ENCODE data around the gene PRDX1.
"Not testable (repeated sequence)": the region's sequence is repeated elsewhere in the genome, so short reads cannot be mapped to it uniquely, and the experiment has no call there.

Gene PRDX1

DNA sequence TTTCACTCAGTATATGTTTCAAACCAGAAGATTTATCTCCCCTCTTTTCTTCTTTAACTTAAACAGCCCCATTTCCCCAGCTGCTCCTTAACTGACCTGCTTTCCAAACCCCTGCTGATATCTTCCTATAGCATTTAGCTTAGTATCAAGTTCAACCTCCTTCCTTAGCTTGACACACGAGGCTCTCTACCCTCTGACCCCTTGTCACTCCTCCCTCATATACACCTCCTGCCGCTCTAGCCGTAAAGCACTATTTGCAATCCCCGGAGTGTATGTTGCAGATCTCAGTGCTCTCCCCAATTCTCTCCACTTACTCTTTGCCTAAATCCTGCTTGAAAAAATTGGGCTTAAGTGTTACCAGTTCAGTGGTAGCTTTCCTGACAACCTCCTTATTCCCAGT is 15.2 kb upstream of the PRDX1 start:
- FAIRE-seq (no peak), DNase-seq (ENCODE audit: insufficient read length, low spot score) (no peak)

DNA sequence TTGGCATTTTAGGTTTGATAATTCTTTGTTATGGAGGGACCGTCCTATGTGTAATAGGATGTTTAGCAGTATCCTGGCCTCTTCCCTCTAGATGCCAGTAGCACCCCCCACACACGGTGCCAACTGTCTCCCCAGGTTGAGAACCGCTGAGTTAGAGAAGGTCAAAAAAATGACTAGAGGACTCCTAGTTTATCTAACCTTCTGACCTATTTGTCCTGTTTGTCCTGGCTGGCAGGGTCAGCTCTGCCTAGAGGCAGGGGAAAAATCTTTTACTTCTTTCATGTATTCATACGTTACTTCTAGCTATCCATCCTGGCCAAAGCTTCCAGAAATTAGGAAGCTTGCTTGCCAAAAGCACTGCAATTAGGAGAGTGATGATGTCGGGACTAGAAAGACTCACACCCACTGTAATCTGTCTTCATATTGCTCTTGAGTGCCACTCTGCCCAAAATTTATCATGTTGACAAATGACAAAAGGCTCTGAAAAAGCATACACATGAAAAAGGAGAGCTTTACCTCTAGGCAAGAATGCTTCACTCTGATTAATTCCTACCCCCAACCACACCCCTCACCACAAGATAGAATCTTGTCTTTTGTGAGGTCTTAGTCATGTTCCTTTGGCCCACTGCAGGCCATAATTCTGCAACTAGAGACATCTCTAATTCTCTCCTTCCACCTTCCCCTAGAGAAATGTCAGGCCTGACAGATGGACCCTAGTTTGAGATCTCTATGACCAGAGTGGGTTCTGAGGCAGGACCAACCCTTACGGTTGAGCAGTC is 14.5 kb upstream of the PRDX1 start:
- FAIRE-seq (no peak), DNase-seq (ENCODE audit: insufficient read length, low spot score) (no peak)

- DNase-seq (ENCODE audit: insufficient read length, low spot score), result no peak
- FAIRE-seq, result no peak
Measured at GRCh38 chr1:45531873-45532272, 10.2 kb upstream of the PRDX1 start.

- no peak for FAIRE-seq
- DNase-seq (ENCODE audit: insufficient read length, low spot score), result no peak
Measured at GRCh38 chr1:45530632-45531135, 9.0 kb upstream of the PRDX1 start.

- DNase-seq (ENCODE audit: insufficient read length, low spot score) (no peak), FAIRE-seq (no peak)
Measured at GRCh38 chr1:45526135-45526644, 4.5 kb upstream of the PRDX1 start.

- not testable (repeated sequence) for DNase-seq (ENCODE audit: insufficient read length, low spot score)
Measured at GRCh38 chr1:45523975-45524374, 2.3 kb upstream of the PRDX1 start.

GRCh38 chr1:45523516-45523915 is 1.8 kb upstream of the PRDX1 start:
- FAIRE-seq; DNase-seq (ENCODE audit: insufficient read length, low spot score): not testable (repeated sequence)

More at GRCh38 chr1:45523975-45524374, 2.3 kb upstream of the PRDX1 start:
- not testable (repeated sequence) for FAIRE-seq

DNA sequence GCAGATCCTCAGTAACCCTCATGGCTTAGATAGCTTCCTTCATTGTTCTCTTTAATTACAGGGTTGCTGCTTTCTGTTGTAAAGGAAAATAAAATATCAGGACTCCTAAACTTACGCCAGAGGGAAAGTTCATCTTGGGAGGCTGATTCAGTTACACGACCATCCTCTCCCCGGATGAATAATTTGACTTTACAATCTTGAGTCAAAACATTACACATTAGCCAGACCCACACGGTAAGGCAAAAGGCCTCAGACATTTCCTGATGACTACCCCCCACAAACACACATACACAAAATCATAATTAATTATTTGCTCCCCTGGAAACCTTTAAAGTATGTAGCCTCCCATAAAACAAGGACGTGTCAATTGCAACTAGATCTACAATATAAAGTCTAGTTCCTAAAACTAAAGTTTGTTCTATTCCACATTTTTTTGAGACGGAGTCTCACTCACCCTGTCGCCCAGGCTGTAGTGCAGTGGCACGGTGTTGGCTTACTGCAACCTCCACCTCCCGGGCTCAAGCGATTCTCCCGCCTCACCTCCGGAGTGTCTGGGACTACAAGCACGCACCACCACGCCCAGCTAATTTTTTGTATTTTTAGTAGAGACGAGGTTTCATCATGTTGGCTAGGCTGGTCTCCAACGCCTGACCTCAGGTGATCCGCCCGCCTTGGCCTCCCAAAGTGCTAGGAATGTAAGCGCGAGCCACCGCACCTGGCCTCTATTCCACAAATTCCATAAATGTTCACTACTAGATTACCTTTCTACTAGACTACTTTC is 830 bp upstream of the PRDX1 start:
- DNase-seq (ENCODE audit: insufficient read length, low spot score) (peak; percentile 24), FAIRE-seq (no peak)

DNA sequence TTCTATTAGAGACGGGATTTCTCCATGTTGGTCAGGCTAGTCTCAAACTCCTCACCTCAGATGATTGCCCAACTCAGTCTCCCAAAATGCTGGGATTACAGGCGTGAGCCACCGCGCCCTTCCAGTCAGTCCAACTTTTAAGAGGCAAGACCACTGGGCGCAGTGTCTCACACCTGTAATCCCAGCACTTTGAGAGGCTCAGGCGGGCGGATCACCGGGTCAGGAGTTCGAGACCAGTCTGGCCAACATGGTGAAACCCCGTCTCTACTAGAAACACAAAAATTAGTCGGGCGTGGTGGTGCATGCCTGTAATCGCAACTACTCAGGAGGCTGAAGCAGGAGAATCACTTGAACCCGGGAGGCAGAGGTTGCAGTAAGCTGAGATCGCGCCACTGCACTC is 1.9 kb downstream of the PRDX1 start:
- FAIRE-seq; DNase-seq (ENCODE audit: insufficient read length, low spot score): not testable (repeated sequence)

- FAIRE-seq, result no peak
- no peak for DNase-seq (ENCODE audit: insufficient read length, low spot score)
Measured at GRCh38 chr1:45518910-45519309, 2.8 kb downstream of the PRDX1 start.

DNA sequence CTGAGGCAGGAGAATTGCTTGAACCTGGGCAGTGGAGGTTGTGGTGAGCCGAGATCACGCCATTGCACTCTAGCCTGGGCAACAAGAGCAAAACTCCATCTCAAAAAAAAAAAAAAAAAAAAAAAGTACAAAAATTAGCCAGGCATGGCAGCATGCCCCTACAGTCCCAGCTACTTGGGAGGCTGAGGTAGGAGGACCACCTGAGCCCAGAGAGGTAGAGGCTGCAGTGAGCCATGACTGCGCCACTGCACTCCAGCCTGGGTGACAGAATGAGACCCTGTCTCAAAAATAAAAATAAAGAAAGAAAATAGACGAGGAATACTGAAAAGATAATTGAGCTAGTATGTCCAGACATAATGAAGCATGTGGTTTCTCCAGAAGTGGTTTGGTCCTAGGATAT is 3.3 kb downstream of the PRDX1 start:
- FAIRE-seq; DNase-seq (ENCODE audit: insufficient read length, low spot score): not testable (repeated sequence)

DNA sequence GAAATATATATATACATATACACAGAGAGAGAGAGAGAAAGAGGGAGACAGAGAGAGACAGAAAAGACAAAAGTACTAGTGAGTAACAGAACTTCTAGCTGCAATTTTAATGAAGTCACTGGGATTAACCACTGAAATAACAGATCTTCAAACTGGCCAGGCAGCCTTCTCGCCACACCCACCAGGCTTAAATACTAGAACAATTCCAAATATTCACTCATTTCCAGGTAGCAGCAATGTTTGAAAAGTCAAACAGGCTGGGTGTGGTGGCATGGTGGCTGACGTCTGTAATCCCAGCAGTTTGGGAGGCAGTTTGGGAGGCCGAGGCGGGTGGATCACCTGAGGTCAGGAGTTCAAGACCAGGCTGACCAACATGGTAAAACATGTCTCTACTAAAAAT is 5.2 kb downstream of the PRDX1 start:
- DNase-seq (ENCODE audit: insufficient read length, low spot score) (no peak), FAIRE-seq (no peak)

DNA sequence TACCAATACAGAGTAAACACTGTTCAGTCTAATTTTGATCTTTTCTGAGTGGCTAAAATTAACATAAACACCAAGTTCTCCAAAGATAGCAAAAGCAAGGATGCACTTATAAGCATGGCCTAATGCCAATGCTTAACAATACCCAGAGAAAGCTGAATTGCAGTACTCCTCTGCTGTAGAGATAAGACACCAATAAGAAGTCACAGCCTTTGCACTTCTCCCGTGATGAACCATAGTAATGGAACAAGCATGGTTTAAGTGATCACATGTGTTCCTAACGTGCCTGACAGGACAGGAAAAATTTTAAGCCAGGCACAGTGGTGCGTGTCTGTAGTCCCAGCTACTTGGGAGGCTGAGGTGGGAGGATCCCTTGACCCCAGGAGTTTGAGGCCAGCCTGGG is 5.6 kb downstream of the PRDX1 start:
- FAIRE-seq, result no peak

DNA sequence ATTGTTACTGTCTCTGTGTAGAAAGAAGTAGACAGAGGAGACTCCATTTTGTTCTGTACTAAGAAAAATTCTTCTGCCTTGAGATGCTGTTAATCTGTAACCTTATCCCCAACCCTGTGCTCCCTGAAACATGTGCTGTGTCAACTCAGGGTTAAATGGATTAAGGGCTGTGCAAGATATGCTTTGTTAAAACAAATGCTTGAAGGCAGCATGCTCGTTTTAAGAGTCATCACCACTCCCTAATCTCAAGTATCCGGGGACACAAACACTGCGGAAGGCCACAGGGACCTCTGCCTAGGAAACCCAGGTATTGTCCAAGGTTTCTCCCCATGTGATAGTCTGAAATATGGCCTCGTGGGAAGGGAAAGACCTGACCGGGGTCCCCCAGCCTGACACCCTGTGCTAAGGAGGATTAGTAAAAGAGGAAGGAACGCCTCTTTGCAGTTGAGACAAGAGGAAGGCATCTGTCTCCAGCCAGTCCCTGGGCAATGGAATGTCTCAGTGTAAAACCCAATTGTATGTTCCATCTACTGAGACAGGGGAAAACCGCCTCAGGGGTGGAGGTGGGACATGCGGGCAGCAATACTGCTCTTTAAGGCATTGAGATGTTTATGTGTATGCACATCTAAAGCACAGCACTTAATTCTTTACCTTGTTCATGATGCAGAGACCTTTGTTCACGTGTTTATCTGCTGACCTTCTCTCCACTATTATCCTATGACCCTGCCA is 8.0 kb downstream of the PRDX1 start:
- FAIRE-seq; DNase-seq (ENCODE audit: insufficient read length, low spot score): not testable (repeated sequence)

More for the DNA sequence above, 5.6 kb downstream of the PRDX1 start:
- DNase-seq (ENCODE audit: insufficient read length, low spot score), result no peak

GRCh38 chr1:45512641-45513054 is 9.0 kb downstream of the PRDX1 start:
- peak; percentile 68 for FAIRE-seq

DNA sequence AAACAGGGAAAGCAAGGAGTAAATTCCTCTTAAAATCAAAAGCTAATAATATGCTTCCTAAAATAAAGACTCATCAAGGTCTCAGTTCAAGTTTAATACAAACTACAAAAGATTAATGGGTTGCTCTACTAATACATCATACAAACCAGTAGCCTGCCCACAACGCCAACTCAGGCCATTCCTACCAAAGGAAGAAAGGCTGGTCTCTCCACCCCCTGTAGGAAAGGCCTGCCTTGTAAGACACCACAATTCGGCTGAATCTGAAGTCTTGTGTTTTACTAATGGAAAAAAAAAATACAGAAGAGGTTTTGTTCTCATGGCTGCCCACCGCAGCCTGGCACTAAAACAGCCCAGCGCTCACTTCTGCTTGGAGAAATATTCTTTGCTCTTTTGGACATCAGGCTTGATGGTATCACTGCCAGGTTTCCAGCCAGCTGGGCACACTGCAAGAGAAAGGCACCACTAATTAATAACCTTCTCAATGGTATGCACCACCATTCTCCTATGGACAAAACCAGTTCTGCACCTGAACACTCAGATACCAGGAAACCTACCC is 10.6 kb downstream of the PRDX1 start:
- FAIRE-seq, result no peak
- no peak for DNase-seq (ENCODE audit: insufficient read length, low spot score)

More at GRCh38 chr1:45512641-45513054, 9.0 kb downstream of the PRDX1 start:
- peak; percentile 51 for DNase-seq (ENCODE audit: insufficient read length, low spot score)

- FAIRE-seq, result no peak
- DNase-seq (ENCODE audit: insufficient read length, low spot score), result no peak
Measured at GRCh38 chr1:45510036-45510971, 11.4 kb downstream of the PRDX1 start.

- FAIRE-seq (no peak), DNase-seq (ENCODE audit: insufficient read length, low spot score) (no peak)
Measured at GRCh38 chr1:45508295-45509151, 13.2 kb downstream of the PRDX1 start.
